ENCODE measurements around the gene BAIAP3. TPM values are rescaled to one million over a fixed set of nuclear protein-coding genes. Genes with fewer than 3 reads are reported as not detected.

BAIAP3 gene, protein sequence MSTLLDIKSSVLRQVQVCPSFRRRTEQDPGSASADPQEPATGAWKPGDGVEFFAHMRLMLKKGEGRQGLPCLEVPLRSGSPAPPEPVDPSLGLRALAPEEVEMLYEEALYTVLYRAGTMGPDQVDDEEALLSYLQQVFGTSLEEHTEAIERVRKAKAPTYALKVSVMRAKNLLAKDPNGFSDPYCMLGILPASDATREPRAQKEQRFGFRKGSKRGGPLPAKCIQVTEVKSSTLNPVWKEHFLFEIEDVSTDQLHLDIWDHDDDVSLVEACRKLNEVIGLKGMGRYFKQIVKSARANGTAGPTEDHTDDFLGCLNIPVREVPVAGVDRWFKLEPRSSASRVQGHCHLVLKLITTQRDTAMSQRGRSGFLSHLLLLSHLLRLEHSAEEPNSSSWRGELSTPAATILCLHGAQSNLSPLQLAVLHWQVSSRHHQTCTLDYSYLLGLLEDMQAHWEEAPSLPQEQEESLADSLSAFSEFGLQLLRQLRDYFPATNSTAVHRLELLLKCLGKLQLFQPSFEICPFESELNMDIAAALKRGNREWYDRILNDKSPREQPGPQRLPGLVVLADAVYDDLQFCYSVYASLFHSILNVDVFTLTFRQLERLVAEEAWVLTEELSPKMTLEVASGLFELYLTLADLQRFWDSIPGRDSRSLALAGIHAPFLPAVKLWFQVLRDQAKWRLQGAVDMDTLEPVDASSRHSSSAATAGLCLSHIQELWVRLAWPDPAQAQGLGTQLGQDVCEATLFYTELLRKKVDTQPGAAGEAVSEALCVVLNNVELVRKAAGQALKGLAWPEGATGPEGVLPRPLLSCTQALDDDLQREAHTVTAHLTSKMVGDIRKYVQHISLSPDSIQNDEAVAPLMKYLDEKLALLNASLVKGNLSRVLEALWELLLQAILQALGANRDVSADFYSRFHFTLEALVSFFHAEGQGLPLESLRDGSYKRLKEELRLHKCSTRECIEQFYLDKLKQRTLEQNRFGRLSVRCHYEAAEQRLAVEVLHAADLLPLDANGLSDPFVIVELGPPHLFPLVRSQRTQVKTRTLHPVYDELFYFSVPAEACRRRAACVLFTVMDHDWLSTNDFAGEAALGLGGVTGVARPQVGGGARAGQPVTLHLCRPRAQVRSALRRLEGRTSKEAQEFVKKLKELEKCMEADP
- 0.96 TPM for polyA plus RNA-seq (2012; ENCODE audit: insufficient read depth, insufficient read length, low read depth)

DNA sequence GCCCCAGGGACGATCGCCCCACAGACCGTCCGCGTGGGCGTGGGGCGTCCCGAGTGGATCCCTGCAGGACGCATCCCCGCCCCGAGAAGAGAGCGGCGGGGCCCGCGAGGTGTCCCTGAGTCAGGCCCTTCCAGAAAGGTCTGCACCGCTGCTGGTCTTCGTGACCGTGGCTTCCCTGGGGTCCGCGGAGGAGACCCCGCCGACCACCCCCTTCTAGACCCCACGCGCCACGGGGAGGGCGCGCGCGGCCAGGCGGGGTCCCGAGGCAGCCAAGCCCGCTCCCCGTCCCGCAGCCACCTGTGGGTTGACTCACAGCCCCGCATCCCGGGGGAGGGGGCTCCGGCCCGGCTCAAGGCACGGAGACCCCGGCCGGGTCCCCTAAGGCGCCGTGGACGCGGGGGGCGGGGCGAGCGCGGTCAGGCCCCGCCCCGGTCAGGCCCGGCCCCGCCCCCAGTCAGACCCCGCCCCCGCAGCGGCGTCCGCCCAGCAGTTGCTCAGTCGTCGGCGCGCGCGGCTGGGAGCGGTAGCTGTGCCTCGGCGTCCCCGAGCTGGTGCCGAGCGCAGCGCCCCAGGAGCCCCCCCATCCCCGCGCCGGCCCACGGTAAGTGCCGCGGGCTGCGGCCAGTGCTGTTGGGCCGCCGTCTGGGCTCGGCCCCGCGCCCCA is at the start of gene BAIAP3:
Gene BAIAP3 (plus strand): TSS at position 497 of the 664 bp plus-strand sequence. CDS start 4,905 bp downstream, outside the sequence.
- H3K4me3 ChIP-seq (ENCODE audit: low read depth, low read length), result no peak within 1 kb of the TSS

DNA sequence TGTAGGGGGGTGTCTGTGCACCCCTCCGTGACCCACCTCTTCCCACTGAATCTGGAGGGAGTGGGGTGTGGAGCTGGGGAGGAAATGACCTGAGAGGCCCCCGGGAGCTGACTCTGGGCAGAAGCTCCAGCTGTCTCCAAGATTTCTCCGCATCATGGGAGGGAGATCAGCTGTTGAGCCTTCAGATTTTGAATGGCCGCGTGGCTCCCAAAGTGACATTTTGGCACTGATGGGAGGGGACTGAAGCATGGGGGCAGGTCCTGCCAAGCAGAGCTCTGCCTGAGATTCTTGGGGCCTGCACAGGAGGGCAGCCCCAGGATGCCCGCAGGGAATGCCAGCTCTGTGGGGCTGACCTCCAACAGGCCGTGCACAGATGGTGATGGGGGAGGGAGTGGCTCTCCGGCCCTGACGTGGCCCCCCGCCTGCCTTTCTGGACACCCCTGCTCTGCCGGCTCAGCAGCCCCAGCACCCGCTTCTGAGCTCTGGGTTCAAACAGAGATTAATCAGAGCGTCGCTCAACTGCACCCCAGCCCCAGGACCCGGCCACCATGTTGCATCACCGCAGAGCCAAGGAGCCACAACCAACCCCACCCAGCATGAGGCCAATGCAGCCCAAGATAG is 49.3 kb upstream of the BAIAP3 start:
- no peak for DNase-seq
- no peaks in the 10 kb centered on the region for H3K9me3 ChIP-seq
- no peaks in the 10 kb centered on the region for H3K36me3 ChIP-seq
- H3K27me3 ChIP-seq, result peaks cover 92% of the 10 kb centered on the region
- TF ChIP-seq, protein P1, sequence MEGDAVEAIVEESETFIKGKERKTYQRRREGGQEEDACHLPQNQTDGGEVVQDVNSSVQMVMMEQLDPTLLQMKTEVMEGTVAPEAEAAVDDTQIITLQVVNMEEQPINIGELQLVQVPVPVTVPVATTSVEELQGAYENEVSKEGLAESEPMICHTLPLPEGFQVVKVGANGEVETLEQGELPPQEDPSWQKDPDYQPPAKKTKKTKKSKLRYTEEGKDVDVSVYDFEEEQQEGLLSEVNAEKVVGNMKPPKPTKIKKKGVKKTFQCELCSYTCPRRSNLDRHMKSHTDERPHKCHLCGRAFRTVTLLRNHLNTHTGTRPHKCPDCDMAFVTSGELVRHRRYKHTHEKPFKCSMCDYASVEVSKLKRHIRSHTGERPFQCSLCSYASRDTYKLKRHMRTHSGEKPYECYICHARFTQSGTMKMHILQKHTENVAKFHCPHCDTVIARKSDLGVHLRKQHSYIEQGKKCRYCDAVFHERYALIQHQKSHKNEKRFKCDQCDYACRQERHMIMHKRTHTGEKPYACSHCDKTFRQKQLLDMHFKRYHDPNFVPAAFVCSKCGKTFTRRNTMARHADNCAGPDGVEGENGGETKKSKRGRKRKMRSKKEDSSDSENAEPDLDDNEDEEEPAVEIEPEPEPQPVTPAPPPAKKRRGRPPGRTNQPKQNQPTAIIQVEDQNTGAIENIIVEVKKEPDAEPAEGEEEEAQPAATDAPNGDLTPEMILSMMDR (IDR thresholded peaks at IDR 0.05; ENCODE audit: low read depth, low read length), result no peak
- no peak overlapping the region for H3K4me3 ChIP-seq (ENCODE audit: low read depth, low read length)
- no peaks in the 10 kb centered on the region for H3K4me1 ChIP-seq

More for the DNA sequence above, at the start of gene BAIAP3:
- Histone ChIP-seq H3K4me1 (peaks cover 7% of the 10 kb centered on the region; the same call in 1 of the 2 replicates), H3K9me3 (peaks cover 5% of the 10 kb centered on the region; the same call in 1 of the 2 replicates), H3K36me3 (no peaks in the 10 kb centered on the region), H3K27me3 (peaks cover 69% of the 10 kb centered on the region)
- TF ChIP-seq, protein P1 (IDR thresholded peaks at IDR 0.05; ENCODE audit: low read depth, low read length), result no peak
- peak; percentile 73 for DNase-seq

DNA sequence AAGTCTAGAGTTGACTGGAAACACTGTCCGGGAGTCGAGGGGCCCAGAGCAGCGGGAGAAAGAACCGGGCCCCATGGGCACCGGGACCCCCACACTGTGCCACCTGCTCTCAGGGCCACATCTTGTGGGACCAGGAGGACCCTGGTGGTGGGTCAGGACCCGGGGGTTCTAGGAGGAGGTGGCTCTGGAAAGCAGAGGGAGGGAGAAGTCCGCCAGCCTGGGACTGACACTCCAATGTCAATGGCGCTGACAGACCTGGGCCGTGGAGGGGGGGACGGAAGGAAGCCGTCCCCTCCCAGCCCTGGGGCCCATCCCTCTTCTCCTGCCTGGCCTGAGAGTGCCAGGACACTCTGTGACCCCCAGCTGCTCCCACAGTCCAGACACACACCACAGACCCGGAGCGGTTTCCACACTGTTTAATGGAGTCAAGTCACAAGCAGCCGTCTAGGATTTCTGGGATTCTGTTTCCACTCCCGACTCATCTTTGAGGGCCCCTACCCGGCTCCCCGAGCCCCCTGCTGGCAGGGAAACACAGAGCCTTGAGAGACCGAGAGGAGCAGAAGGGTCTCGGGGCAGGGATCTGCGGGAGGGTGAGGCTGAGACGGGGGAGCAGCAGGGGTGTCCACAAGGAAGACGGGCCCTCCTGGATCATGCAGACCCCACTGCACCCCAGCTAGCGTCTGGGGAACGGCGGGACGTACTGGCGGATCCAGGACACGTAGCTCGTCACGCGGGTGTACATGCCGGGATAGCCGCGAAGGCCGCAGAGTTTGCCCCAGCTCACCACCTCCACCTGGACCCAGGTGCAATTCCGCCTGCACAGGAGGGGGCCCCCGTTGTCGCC is 47.6 kb upstream of the BAIAP3 start:
- TF ChIP-seq, protein P1 (IDR thresholded peaks at IDR 0.05; ENCODE audit: low read depth, low read length), result peak; percentile 37
- H3K4me1 ChIP-seq, result no peaks in the 10 kb centered on the region
- H3K27me3 ChIP-seq, result peaks cover 91% of the 10 kb centered on the region
- no peak overlapping the region for H3K4me3 ChIP-seq (ENCODE audit: low read depth, low read length)
- no peak for DNase-seq
- no peaks in the 10 kb centered on the region for H3K36me3 ChIP-seq
- H3K9me3 ChIP-seq, result no peaks in the 10 kb centered on the region

DNA sequence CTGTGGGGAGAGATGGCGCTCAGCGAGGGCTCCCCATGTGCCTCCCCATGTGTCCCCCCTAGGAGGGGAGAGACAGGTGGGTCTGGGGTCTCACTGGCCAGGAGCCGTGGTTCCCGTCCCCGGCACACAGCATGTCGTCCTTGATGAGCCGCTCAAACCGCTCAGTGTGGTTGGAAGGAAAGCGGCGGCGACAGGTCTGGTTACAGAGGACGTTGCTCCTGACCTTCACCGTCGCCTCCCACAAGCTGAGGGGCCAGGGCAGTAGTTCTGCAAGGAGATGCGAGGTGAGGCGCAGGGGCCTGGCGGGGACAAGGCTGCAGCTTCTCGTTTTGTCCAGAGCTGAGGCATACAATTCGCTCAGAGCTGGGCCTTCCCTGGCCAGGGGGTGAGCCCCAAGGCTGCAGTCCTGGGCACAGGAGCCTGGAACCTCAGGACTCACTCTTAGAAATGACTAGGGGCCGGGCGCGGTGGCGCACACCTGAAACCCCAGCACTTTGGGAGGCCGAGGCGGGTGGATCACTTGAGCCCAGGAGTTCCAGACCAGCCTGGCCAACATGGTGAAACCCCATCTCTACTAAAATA is 46.8 kb upstream of the BAIAP3 start:
- Histone ChIP-seq H3K9me3 (no peaks in the 10 kb centered on the region), H3K36me3 (no peaks in the 10 kb centered on the region), H3K4me1 (no peaks in the 10 kb centered on the region), H3K4me3 (ENCODE audit: low read depth, low read length) (no peak overlapping the region), H3K27me3 (peaks cover 92% of the 10 kb centered on the region)
- TF ChIP-seq, protein P1 (IDR thresholded peaks at IDR 0.05; ENCODE audit: low read depth, low read length), result no peak
- no peak for DNase-seq

All from BE2C (cell line).